HG03520 (cell line): ENCODE measurements around the gene CYP27B1.

ENCODE experiments used
- ATAC-seq: cut with Tn5 transposase; IDR thresholded peaks from one replicate; pipeline ENCODE4 v1.9.1; 2021; ENCODE audit warnings: mild to moderate bottlenecking, moderate library complexity; ENCODE audit not compliant: unreplicated experiment

The CYP27B1 gene

DNA sequence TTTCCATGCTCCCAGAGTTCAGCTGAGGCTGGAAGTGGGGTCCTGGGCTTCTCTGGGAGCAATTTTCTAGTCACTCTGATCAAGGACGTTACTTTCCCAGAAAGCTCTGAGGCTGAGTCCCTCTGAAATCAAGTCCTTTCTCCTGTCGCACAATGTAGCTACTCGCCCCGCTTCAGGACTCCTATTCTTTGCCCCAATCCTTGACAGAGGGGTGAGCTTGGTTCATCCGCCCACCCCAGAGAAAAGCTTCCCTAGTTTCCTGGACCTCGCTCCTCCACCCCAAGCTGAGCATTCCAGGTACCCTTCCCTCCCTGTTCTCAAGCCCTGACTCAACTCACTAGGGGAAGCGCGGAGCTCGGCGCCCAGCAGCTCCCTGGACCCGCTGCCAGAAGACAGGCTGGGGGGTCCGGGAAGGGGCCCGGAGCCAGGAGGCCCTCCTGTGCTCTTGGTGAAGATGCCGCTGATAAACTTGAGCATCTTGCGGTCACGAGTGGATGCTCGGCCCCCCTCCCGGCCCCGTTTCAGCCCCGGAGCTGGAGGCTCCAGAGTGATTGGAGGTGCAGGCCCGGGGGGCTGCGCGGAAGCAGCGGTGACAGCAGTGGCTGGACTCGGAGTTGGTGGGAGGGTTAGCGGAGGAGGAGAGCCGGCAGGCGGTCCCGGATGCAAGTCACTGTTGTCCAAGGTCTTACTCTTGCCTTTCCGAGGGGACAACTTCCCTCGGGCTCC lies 30.0 kb downstream of the CYP27B1 start:
- ATAC-seq = no peak

DNA sequence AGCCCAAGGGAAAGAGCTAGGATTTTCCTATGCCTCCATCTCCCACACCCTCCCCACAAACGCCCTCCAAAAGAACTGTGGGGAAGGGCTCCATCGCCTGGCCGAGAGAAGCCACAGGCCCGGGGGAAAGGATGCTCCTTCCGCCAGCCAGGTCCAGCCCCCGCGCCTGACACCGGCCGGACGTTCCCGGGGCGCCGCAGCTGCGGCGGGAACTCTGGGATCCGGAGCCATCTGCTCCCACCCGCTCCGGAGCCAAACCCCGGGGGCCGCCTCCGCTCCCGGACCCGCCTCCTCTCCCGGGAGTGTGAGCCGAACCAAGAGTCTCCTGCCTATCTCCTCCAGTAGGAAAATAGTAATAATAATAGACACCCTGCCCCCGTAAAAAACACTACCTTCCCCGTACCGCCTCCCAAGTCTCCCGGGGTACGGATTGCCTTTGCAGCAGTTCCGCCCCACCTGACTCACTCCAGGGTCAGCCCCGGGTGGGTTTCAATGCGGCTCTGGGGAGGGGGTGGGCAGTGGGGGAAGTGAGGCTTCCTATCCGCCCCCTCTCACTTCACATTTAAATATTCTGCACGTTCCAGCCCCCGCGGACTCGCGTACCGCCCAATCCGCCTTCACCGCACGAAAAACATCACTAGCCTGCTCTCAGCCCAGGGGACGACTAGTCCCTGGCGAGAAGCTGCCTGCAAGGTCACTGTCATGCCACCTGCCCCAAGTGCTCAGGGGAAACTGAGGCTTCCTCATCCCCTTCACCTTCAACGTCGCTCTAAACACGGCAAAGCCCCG lies 30.7 kb downstream of the CYP27B1 start:
- no peak for ATAC-seq

DNA sequence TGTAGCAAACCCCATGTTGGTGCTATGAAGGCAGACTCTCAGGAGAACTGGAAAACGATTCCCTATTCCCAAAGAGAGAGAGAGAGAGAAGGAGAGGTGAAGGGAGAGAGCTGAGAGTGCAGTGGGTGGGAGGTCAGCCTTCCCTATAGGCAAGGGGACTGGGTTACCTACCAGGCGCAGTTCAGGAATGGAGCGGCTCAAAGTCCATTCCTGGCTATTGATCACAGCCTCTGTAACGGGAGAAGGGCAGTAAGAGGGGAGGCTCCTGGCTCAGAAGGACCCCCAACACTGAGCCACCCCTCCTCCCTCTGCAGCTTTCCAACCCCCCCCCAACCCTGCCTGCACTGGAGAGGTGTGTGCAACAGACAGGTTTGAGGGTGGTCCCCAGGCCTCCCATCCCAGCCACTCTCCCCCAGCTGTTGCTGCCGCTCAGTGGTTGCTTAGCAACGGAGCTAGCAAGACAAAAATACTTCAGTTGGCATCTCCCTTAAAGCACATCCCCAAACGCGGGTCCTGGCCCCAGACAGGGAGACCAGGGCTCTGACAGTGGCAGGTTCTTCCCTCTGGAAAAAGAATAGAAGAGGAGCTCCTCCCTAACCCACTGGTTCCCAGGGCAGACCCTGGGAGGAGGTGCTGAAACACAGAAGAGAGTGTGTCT lies 31.6 kb downstream of the CYP27B1 start:
- no peak for ATAC-seq

DNA sequence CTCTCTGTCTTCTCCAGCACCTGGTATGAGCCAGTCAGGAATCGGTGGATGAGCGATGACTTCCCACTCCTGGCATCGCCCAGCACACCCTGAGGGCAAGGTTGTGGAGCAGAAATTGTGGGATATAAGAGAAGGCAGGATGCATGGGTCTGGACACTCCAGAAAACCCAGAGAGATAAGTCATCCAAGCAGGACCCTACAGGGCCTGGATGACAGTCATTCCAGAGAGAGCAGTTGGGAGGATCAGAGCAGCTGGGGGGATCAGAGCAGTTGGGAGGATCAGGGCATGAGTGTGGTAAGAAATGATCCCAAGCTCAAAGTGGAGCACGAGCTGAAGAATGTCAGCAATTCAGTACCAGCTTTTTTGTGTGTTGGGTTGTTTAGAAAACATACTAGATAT lies 32.3 kb downstream of the CYP27B1 start:
- no peak for ATAC-seq

DNA sequence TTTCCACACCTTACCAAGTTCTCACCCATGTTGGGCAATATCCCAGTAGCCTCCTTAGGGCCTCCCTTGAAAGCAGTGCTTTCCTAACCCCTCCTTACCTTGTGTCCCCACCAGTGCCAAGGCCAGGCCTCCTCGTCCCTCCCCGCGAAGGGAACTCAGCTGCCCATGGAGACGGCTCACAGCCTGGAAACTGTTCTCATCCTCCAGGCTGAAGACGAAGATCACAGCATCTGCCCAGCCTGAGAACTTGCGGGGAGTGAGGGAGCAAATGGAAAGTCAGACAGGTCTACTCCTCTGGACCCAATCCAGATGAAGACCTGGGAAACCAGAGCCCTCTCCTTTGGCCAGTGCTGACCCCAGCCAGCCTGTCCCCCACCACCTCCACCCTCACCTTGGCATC lies 33.0 kb downstream of the CYP27B1 start:
- ATAC-seq = no peak

DNA sequence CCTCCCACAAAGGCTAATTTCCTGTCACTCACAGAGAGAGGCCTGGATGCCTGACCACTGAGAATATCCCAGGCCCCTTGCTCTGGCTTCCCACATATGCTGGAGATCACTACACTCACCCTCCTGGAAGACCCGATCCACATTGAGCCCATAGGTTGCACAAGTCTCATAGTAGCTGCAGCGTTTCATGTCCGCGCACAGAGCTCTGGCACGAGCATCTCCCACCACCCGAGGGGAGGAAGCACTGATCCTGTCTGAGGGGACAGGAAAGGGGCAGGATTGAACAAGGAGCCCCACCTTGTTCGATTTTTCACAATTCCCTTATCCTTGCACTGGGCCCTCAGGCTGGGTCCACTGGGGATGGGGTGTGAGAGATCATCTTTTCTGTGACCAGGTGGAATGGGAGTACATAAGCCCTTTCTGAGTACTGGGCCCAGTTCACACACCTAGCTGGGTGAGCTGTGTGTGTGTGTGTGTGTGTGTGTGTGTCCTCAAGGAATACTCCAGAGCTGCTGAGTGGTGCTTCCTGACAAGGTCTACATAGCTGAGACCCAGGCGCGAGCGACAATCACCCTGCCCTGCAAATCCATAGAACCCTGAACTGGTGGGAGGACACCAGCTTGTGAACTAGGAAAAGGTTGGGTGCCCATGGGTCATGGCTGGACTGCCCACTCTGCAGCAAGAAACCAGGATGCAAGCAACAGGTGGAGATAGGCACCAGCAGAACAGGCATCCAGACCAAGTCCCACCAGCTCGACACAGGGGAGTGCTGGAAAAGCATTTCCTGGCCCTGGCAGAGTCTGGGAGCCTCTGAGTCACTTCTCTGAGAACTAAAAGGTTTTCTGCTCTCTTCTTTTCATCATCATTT lies 33.9 kb downstream of the CYP27B1 start:
- no peak for ATAC-seq

DNA sequence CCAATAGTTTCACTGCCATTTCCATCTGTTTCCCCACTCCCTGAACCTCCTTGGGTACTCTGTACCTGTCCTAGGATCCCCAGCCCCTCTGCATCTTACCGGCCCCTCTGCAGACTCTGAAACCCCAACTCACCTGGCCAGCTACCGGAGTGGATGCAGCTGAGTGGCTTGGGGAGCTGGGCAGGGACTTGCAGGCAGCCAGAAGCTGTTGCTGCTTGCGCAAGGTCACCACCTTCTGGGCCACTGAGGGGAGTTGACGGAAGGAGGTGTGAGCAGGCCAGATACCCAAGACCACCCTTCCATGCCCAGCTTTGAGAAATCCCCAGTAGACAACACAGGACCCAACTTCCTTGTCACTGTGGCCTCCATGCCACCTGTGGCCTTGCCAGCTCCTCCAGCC lies 34.6 kb downstream of the CYP27B1 start:
- ATAC-seq = no peak

DNA sequence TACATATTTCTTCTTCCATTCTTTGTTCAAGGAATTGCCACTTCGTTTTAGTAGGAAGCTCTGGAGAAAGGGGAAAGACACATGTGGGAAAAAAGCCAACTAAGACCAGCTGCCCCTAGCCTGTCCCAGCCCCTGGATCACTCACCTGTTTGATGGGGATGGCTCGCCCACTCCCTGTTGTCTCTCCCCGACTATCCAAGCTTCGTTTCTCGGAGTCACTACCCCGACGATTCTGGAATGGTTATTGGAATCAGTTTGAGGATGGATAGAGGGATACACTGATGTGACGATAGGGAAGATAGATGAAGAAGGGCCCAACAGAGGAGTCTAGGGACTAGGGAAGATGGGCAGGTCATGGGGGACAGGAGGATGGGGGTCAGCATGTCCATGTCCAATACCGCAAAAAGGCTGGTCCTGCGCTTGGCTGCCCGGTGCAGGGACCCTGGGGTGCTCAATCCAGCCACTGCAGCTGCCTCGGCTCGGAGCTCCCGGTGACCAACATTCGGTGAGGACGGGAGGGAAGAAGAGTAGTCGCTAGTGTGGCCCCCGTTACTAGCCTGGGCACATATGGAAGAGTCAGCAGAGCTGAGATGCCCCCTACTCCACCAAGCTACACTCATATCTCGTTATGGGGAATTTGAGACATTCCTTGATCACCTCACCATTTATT lies 35.3 kb downstream of the CYP27B1 start:
- no peak for ATAC-seq

DNA sequence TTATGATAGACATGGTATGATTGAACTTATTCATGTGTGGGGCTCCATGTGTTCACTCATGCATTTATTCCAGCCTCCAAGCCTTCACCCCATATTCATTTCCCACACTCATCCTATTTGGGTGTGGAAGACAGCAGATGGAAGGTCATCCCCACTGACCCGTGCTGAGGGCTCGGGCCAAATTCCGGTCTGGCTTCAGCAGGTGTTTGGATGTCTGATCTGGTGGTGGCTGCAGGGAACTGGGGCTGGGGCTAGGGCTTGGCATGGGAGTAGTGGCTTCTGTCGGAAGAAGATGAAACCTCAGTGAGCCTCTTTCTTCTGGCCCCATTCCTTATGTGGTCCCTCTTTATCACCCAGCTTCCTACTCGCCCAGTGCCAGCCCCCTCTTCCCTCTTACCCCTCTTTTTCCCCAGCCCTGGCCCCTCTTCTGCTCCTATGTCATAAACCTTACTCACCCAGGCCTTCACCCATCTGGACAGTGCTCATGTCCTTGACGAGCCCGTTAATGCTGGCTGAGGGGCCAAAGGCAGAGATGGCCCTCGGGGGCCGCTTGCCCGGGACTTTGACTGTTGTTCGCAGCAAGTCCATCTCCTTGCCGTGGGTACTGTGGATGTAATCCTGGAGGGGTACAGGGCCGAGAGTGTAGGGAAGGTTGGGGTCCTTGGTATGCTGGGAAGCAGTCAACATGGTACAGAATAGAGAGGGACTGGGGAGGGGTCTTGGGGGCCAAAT lies 36.4 kb downstream of the CYP27B1 start:
- no peak for ATAC-seq

DNA sequence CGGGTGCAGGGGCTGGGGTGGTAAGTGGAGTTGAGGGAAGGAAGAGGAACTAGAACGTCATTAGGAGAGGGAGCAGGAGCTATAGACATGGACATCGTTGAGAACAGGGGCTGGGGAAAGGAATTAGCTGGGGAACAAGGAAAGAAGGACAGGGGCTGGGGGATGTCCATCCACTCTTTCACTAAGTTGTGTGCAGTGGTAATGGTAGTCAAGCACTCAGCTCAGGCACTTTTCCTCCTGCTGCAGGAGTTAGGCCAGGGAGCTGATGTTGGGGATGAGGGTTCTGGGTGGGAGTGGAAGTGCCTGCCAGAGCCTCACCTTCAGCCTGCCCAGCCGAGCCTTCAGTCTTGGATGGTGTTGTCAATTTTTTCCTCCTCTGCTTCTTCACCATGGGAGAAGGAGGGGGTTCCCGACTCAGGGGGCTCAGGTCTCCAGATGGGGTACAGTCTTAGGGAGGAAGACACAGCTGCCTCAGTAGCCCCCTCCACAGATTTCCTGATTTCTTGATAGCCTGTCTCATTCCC lies 37.5 kb downstream of the CYP27B1 start:
- no peak for ATAC-seq

DNA sequence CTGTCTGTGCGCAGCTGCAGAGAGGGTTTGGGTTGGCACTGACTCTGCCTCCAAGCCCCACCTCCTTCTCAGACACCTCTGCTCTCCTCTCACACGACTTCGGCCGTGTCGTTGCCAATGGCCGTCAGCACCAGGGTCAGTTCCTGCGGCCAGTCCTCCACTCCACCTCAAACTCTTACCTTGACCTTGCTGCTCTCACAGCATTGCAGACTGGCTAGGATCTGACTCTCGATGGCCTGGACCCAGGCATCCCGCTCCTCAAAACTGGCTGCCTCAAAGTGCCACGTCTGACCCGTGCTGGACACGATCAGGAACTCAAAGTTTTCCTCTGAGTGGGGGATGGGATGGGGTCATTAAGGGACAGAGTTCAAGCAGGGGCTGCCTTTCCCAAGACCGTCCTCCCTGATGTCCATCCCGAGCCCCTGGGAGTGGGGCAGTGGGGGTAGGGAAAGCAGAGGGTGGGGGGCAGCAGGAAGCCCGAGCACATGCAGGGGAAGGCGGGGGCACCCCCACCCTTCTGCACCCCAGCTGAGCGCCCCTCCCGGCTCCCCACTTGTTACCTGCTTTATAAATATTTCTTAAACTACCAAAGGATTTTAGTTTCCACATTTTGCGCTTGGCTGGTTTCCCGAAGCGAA lies 39.0 kb downstream of the CYP27B1 start:
- no peak for ATAC-seq

DNA sequence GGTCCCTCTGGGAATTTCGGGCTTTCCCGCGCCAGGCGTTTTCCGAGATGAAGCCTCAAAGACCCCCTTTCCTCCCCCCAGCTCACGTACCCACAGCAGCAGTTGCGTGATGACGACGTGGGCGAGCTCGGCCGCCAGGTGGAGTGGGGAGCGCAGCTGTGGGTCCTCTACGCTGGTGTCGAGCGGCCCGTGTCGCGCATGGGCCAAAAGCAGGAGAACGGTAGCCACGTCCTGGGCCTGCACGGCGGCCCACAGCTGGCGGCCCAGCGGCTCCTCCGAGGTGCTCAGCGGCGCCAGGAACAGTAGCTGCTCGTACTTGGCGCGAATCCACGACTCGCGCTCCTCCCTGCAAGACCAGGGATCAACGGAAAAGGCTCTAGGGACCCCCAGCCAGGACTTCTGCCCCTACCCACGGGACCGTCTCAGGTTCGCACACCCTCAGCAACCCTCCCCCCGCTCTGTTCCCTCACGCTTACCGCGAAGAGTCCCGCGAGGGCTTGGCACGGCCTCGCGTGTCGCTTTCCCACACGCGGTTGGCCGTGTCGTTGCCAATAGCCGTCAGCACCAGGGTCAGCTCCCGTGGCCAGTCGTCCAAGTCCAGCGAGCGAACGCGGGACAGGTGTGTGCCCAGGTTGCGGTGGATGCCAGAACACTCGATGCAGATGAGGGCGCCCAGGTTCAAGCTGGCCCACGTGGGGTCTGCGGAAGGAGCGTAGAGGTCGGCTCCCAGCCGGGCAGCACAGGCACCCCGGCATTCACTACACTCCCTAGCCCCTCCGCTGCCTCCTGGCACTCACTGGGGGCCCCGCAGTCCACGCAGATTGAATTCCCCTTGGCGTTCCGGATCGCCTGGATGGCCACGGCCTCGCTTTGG lies 39.8 kb downstream of the CYP27B1 start:
- no peak for ATAC-seq

DNA sequence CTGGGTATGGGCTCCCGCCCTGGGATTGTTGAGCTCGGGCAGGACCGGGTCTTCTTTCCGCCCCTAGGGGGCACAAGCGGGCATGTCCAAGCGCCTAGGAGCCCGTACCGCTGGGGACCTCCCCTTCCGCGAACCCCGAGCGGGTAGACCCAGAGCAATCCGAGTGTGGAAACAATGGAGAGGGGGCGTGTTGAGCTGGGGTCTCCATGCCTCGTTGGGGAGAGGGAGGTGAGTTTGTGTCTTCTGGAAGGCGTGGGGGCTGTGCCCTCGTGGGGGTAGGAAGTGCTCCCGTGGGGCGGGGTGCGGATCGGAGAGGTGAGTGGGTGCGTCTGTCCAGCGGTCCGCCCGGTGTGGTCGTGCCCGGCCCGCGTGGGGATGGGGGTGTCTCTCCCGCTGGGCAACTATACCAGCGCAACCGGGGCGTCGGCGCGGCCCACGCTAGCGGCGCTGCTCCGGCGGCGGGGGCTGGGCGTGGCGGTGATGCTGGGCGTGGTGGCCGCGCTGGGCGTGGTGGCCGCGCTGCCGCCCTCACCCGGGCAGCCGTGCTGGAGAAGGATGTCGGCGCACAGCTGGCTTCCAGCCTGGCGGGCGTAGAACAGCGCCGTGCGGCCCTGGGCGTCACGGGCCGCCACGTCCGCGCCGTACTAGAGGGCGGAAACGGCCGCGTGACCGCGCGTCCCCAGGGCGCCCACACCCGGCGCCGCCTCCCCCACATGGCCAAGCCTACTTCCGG lies 40.6 kb downstream of the CYP27B1 start:
- ATAC-seq = no peak

DNA sequence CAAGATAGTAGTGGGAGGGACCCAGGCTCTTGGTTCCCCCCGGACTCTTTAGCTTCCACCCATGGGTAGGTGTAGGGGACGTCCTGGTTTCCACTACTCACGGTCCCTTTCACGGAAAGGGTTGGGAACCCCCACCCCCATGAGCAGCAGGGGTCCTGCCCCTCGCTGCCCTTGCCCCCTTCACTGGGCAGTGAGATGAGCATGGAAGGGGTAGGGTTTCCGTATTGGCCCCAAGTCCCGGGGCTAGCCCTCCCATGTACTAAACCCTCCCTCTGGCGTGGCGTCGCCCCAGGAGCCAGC lies 41.1 kb downstream of the CYP27B1 start:
- ATAC-seq = no peak

DNA sequence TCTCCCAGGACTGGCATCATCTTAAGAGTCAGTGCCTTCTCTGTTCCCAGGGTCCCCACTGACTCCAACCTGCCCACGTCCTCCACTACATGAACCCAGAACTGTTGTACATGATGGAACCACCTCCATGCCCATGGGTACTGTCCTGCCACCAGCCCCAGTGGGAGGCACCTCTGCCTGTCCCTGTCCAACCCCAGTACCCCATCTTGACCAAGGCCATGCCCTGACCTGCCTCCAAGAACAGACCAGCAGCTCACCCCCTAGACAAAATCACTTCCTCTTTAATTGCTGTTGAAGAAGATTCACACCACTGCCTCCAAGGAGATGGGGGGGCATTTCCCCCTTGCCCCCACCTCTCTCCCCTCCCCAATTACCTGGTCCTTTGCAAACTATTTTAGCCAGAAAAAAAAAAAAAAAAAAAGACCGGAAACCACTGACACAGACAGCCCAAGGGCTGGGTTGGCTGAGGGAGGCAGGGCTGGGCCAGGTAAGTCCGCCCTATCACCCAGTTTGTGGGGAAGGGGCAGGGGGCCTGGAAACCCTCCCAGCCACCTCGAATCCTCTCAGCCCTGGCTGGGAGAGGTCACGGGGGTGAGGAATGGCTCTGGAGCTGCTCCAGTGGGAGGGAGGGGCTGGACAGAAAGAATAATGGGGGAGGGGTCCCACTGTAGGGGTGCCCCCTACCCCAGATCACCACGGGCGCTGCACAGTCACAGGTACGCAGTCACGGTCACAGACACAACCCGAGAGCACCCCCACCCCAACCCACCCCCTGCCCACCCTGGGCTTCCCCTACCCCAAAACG lies 41.7 kb downstream of the CYP27B1 start:
- no peak for ATAC-seq

DNA sequence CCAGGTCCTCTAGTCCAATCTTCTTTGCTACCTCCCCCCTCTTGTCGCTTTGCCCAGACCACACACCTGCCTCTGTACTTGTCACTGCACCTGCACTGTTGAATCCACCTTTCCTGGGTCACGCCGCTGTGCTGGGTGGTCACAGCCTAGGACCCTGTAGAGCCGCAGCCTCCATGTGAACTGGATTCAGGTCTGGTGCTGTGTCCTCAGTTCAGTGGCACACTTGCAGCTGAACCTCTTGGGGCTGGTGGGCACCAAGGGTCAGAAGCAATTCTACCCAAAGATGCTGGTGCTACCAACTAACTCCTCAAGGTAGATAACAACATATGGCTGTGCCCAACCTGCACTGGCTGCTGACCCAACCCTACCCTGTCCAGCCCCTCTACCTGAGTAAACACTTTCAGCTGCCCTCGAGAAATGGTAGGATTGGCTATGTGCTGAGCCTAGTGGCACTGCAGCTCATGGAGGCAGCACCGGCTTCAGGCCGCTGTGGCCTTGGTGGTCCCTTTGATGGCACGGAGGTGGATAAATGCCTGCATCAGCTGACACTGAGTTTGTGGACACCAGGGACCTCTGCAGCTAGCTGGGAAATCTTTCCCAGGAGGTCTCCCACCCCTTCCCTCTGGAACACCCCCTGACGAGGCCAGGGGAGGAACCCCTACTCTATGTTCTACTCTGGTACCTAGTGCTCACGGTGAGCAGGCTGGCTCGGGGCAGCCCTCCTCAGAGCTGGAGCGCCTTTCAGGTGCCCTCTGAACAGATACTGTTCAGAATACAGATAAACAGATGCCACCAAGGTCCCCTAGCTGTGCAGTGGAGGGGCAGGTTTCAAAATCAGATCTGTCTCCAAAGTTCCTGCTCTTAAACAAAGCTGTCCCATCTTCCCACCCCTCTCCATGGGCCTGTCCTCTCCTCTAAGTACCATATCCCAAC lies 42.6 kb downstream of the CYP27B1 start:
- no peak for ATAC-seq
